Stimulated activated effector memory CD8-positive, alpha-beta T cell treated with anti-CD3 and anti-CD28 coated beads, Interleukin-12 subunit alpha, Interleukin-12 subunit beta, amount 100 ng/mL, for 72 hours (primary cell): ENCODE results near the gene PAK1IP1.
"Not testable (repeated sequence)": the region's sequence is repeated elsewhere in the genome, so short reads cannot be mapped to it uniquely, and the experiment has no call there.

Experiments used
- ATAC-seq: fragments of 150-1000 bp; cut with Tn5 transposase; 2 replicates; pipeline ENCODE4 v1.10.0; 2021
- DNase-seq, 2 donors: peaks; one replicate each; pipeline ENCODE4 v3.0.0; 2021 to 2022; ENCODE audit warnings: low spot score in 2 of 2
- H3K27ac Mint-ChIP-seq: one replicate; pipeline ENCODE4 v1.8.0; 2022; ENCODE audit warnings: mild to moderate bottlenecking, mixed read lengths
- H3K36me3 Mint-ChIP-seq: one replicate; pipeline ENCODE4 v1.8.0; 2022; ENCODE audit warnings: mild to moderate bottlenecking, mixed read lengths
- H3K4me1 Mint-ChIP-seq: one replicate; pipeline ENCODE4 v1.8.0; 2022; ENCODE audit warnings: mixed read lengths
- H3K4me3 Mint-ChIP-seq: one replicate; pipeline ENCODE4 v1.8.0; 2022; ENCODE audit warnings: mild to moderate bottlenecking, mixed read lengths
- H3K9me3 Mint-ChIP-seq: one replicate; pipeline ENCODE4 v1.8.0; 2022; ENCODE audit warnings: mixed read lengths

The PAK1IP1 gene, protein sequence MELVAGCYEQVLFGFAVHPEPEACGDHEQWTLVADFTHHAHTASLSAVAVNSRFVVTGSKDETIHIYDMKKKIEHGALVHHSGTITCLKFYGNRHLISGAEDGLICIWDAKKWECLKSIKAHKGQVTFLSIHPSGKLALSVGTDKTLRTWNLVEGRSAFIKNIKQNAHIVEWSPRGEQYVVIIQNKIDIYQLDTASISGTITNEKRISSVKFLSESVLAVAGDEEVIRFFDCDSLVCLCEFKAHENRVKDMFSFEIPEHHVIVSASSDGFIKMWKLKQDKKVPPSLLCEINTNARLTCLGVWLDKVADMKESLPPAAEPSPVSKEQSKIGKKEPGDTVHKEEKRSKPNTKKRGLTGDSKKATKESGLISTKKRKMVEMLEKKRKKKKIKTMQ

GRCh38 chr6:10694302-10695085 is at the start of gene PAK1IP1, which contains the start of gene C6orf52:
Gene PAK1IP1, plus strand, starts transcription at chr6:10694972. Its CDS starts 14 bp downstream, at chr6:10694986.
Gene C6orf52, minus strand, starts transcription at chr6:10694616. Its CDS starts 7,066 bp downstream, at chr6:10687550.
- ATAC-seq: peak; percentile 98

GRCh38 chr6:10655508-10656055 is 39.2 kb upstream of the PAK1IP1 start:
- no peaks in the 10 kb centered on the region for H3K36me3 Mint-ChIP-seq
- H3K4me3 Mint-ChIP-seq: peak overlapping the region; percentile 25
- H3K4me1 Mint-ChIP-seq: peaks cover 9% of the 10 kb centered on the region
- no peak overlapping the region for H3K27ac Mint-ChIP-seq
- peak; percentile 64 for ATAC-seq
- DNase-seq: no peak
- H3K9me3 Mint-ChIP-seq: no peaks in the 10 kb centered on the region

More at GRCh38 chr6:10694302-10695085, at the start of gene PAK1IP1, which contains the start of gene C6orf52:
- Mint-ChIP-seq H3K27ac (peak within 1 kb of the TSS; percentile 100), H3K4me3 (peak within 1 kb of the TSS; percentile 96), H3K9me3 (no peaks in the 10 kb centered on the region), H3K36me3 (peaks cover 48% of the 10 kb centered on the region), H3K4me1 (peaks cover 44% of the 10 kb centered on the region)
- peak; percentile 83 to 96 for DNase-seq

DNA sequence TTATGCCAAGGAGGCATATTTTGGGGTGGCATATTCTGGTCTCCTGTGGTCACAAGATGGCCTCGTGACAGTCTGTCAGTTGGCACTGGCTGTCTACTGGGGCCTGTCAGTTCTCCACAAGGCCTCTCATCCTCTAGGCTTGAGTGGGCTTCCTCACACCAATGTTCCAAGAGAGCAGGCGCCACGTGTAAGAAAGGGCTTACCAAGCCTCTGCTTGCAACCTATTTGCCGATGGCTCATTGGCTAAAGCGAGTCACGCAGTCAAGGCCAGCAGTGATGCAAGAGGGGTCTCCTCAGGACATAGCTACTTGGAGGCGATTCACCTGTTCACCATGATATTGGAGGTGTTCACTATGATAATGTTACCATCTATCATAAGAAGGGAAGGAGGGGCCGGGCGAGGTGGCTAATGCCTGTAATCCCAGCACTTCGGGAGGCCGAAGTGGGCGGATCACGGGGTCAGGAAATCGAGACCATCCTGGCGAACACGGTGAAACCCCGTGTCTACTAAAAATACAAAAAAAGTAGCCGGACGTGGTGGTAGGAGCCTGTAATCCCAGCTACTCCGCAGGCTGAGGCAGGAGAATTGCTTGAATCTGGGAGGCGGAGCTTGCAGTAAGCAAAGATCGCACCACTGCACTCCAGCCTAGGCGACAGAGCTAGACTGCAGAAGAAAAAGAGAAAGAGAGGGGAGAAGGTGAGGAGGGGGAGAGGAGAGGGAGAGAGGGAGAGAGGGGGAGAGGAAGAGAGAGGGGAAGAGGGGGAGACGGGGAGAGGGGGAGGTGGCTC is 35.7 kb upstream of the PAK1IP1 start:
- ATAC-seq (no peak), DNase-seq (no peak)
- no peaks in the 10 kb centered on the region for H3K9me3 Mint-ChIP-seq
- H3K4me3 Mint-ChIP-seq: peak overlapping the region; percentile 43
- H3K27ac Mint-ChIP-seq: peak overlapping the region; percentile 29
- H3K36me3 Mint-ChIP-seq: no peaks in the 10 kb centered on the region
- H3K4me1 Mint-ChIP-seq: peaks cover 9% of the 10 kb centered on the region

DNA sequence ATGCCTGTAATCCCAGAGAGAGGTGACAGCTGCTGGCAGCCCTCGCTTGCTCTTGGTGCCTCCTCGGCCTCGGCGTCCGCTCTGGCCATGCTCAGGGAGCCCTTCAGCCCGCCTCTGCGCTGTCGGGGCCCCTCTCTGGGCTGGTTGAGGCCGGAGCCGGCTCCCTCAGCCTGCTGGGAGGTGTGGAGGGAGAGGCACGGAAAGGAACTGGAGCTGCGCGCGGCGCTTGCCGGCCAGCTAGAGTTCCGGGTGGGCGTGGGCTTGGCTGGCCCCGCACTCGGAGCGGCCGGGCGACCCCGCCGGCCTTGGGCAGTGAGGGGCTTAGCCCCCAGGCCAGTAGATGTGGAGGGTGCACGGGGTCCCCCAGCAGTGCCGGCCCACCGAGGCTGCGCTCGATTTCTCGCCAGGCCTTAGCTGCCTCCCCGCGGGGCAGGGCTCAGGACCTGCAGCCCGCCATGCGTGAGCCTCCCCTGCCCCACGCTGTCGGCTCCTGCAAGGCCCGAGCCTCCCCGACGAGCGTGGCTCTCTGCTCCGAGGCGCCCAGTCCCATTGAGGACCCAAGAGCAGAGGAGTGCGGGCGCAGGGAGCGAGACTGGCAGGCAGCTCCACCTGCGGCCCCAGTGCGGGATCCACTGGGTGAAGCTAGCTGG is 34.9 kb upstream of the PAK1IP1 start:
- H3K9me3 Mint-ChIP-seq: no peaks in the 10 kb centered on the region
- peak in 1 of 2 donors; percentile 51 for DNase-seq
- H3K4me3 Mint-ChIP-seq: peak overlapping the region; percentile 43
- H3K27ac Mint-ChIP-seq: no peak overlapping the region
- peak; percentile 26 for ATAC-seq
- peaks cover 9% of the 10 kb centered on the region for H3K4me1 Mint-ChIP-seq
- H3K36me3 Mint-ChIP-seq: no peaks in the 10 kb centered on the region

DNA sequence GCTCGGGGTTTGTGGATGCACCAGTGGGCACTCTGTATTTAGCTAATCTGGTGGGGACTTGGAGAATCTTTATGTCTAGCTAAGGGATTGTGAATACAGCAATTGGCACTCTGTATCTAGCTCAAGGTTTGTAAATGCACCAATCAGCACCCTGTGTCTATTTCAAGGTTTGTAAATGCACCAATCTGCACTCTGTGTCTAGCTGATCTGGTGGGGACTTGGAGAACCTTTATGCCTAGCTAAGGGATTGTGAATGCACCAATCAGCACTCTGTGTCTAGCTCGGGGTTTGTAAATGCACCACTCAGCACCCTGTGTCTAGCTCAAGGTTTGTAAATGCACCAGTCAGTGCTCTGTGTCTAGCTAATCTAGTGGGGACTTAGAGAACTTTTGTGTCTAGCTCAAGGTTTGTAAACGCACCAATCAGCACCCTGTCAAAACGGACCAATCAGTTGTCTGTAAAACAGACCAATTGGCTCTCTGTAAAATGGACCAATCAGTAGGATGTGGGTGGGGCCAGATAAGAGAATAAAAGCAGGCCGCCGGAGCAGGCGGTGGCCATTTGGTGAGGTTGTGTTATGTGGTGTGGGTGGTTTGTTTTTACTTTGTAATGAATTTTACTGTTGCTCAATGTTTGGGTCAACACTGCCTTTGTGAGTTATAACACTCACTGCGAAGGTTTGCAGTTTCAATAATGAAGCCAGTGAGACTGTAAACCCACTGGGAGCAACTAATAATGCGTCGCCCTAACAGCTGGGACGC is 34.2 kb upstream of the PAK1IP1 start:
- not testable (repeated sequence) for H3K4me1 Mint-ChIP-seq, H3K9me3 Mint-ChIP-seq, H3K36me3 Mint-ChIP-seq, H3K27ac Mint-ChIP-seq, ATAC-seq, DNase-seq
- H3K4me3 Mint-ChIP-seq: peak overlapping the region; percentile 43

DNA sequence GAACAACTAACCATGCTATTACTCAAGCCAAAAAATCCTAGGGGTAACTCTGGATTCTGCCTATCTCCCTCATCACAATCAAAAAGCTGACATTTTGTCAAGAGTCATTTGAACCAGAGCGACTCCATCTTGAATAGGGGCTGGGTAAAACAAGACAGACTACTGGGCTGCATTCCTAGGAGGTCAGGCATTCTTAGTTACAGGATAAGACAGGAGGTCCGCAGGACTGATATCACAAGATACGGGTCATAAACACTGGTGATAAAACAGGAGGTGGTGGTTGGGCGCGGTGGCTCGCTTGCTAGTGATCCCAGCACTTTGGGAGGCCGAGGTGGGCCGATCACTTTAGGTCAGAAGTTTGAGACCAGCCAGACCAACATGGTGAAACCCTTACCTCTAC is 32.6 kb upstream of the PAK1IP1 start:
- H3K27ac Mint-ChIP-seq: no peak overlapping the region
- DNase-seq (no peak), ATAC-seq (no peak)
- no peaks in the 10 kb centered on the region for H3K4me1 Mint-ChIP-seq
- H3K36me3 Mint-ChIP-seq: no peaks in the 10 kb centered on the region
- H3K4me3 Mint-ChIP-seq: no peak overlapping the region
- no peaks in the 10 kb centered on the region for H3K9me3 Mint-ChIP-seq

DNA sequence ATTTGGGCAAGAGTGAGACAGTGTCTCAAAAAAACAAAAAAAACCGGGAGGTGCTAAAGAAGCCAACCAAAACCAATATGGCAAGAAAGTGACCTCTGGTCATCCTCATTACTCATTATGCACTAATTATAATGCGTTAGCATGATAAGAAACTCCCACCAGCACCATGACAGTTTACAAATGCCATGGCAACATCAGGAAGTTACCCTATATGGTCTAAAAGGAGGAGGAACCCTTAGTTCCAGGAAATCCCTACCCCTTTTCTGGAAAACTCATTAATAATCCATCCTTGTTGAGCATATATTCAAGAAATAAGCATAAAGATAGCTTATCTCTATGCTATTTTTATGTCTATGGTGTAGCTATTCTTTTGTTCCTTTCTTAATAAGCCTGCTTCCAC is 32.0 kb upstream of the PAK1IP1 start:
- ATAC-seq (no peak), DNase-seq (no peak)
- Mint-ChIP-seq H3K36me3 (no peaks in the 10 kb centered on the region), H3K4me3 (no peak overlapping the region), H3K9me3 (no peaks in the 10 kb centered on the region), H3K27ac (no peak overlapping the region), H3K4me1 (no peaks in the 10 kb centered on the region)

DNA sequence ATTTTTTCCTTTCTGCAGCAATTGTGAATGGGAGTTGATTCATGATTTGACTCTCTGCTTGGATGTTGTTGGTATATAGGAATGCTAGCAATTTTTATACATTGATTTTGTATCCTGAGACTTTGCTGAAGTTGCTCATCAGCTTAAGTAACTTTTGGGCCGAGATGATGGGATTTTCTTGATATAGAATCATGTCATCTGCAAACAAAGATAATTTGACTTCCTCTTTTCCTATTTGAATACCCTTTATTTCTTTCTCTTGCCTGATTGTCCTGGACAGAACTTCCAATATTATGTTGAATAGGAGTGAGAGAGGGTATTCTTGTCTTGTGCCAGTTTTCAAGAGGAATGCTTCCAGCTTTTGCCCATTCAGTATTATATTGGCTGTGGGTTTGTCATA is 29.2 kb upstream of the PAK1IP1 start:
- H3K4me3 Mint-ChIP-seq, H3K4me1 Mint-ChIP-seq, H3K27ac Mint-ChIP-seq, ATAC-seq, H3K9me3 Mint-ChIP-seq, DNase-seq, H3K36me3 Mint-ChIP-seq: not testable (repeated sequence)

DNA sequence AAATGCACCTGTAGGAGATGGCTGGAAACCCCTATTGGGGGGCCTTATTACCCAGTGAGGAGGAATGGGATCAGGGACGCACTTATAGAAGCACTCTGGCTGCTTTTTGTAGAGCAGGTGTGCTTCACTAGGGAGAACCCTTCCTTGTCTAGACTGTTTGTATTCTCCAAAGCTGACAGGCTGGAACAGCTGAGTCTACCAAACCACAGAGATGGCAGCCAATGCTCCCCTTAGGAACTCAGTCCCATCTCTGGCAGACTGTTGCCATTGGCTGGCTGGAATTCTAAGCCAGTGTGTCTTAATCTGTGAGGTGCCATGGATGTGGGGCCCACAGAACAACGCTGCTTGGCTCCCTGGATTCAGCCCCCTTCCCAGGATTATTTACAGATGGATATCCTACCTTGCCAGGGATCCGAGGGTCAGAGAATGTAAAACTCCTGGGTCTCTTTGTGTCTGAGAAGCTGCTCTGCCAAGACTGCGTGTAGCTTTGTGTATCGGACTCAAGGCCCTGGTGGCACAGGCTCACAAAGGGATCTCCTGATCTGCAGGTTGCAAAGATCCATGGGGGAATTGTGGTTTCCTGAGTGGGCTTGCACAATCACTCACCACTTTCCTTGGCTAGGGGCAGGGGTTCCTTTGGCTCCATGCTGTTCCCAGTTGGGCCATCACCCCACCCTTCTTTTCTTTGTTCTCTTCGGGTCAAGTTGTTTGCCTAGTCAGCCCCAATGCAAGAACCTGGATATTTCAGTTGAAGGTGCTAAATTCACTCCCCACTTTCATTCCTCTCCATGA is 26.4 kb upstream of the PAK1IP1 start:
- ATAC-seq (no peak), DNase-seq (no peak)
- Mint-ChIP-seq H3K27ac (no peak overlapping the region), H3K4me3 (no peak overlapping the region), H3K4me1 (no peaks in the 10 kb centered on the region), H3K36me3 (no peaks in the 10 kb centered on the region), H3K9me3 (no peaks in the 10 kb centered on the region)

GRCh38 chr6:10676403-10676802 is 18.4 kb upstream of the PAK1IP1 start:
- no peaks in the 10 kb centered on the region for H3K4me1 Mint-ChIP-seq
- DNase-seq: no peak
- H3K9me3 Mint-ChIP-seq: no peaks in the 10 kb centered on the region
- no peak for ATAC-seq
- H3K36me3 Mint-ChIP-seq: no peaks in the 10 kb centered on the region
- no peak overlapping the region for H3K4me3 Mint-ChIP-seq
- H3K27ac Mint-ChIP-seq: no peak overlapping the region

- Mint-ChIP-seq H3K4me3 (no peak overlapping the region), H3K27ac (no peak overlapping the region), H3K9me3 (no peaks in the 10 kb centered on the region), H3K4me1 (no peaks in the 10 kb centered on the region), H3K36me3 (no peaks in the 10 kb centered on the region)
- ATAC-seq (no peak), DNase-seq (no peak)
Measured at GRCh38 chr6:10678456-10678855, 16.3 kb upstream of the PAK1IP1 start.

- DNase-seq: no peak
- H3K4me3 Mint-ChIP-seq: no peak overlapping the region
- H3K36me3 Mint-ChIP-seq: no peaks in the 10 kb centered on the region
- no peak for ATAC-seq
- no peaks in the 10 kb centered on the region for H3K9me3 Mint-ChIP-seq
- no peaks in the 10 kb centered on the region for H3K4me1 Mint-ChIP-seq
- H3K27ac Mint-ChIP-seq: no peak overlapping the region
Measured at GRCh38 chr6:10681795-10682194, 13.0 kb upstream of the PAK1IP1 start.

DNA sequence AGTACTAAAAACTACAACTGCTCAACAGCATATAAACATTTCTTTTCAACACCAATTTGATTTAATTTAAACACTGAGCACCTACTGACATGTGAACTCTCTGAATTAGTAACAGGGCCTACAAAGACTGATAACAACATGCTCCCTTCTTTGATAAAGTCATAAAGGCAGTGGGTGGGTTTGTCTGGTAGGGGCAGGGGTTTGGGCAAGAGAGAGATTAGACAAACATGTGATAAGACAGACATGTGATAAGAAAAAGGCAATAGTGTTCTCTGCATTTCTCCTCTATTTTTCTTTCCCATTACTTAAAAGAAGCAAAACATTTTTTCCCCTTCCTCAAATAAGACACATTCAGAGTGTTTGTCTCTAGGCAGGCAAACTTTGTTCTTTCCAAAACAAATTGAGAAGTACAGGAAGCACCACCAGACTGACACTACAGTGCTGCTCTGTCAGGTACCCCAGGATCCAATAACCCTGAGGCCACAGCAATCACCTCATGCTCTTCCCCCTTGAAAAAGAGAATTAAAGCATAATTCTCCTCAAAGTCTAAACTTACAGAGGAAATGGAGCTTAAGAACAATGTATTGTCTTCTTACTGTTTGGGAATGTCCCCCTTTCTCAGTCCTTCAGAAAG is 12.3 kb upstream of the PAK1IP1 start:
- no peaks in the 10 kb centered on the region for H3K36me3 Mint-ChIP-seq
- no peak for ATAC-seq
- H3K4me1 Mint-ChIP-seq: no peaks in the 10 kb centered on the region
- peak overlapping the region; percentile 34 for H3K27ac Mint-ChIP-seq
- no peaks in the 10 kb centered on the region for H3K9me3 Mint-ChIP-seq
- DNase-seq: no peak
- H3K4me3 Mint-ChIP-seq: no peak overlapping the region
